K562 (cell line): Measurements from ENCODE around the gene ARL2. TPM values are rescaled to one million over a fixed set of nuclear protein-coding genes. Genes with fewer than 3 reads are reported as not detected.

Source experiments
- ATF4 ChIP-seq: fragments of 450-650 bp; formaldehyde crosslinking; IDR thresholded peaks from 2 replicates; pipeline ENCODE4 v1.4.0; 2022; ENCODE audit warnings: mild to moderate bottlenecking, moderate library complexity
- ATF7 ChIP-seq: fragments of 450-650 bp; IDR thresholded peaks from 2 replicates; pipeline ENCODE4 v1.7.1; 2014; ENCODE audit warnings: mild to moderate bottlenecking, moderate library complexity
- BACH1 ChIP-seq: fragments of 200-800 bp; sonication (Bioruptor generic); IDR thresholded peaks from 2 replicates; pipeline ENCODE4 v1.6.1; 2016; ENCODE audit warnings: missing genetic modification characterization, missing compliant biosample characterization
- CBFB ChIP-seq: sonication (generic); formaldehyde crosslinking; IDR thresholded peaks from 2 replicates; pipeline ENCODE4 v1.4.0; 2020; ENCODE audit warnings: mild to moderate bottlenecking, missing genetic modification reagents
- CEBPG ChIP-seq, 3 experiments: fragments of 200-800 bp in 1 of 3; sonication (Bioruptor generic) in 1 of 3; sonication (generic) in 1 of 3; formaldehyde crosslinking in 1 of 3; IDR thresholded peaks in 2 of 3; conservative IDR thresholded peaks in 1 of 3; 2 replicates each; pipeline versions ENCODE4 v1.6.1 to v1.8.0; 2016 to 2022; ENCODE audit warnings: missing compliant biosample characterization in 2 of 3, missing genetic modification characterization in 2 of 3, mild to moderate bottlenecking in 1 of 3, missing genetic modification reagents in 1 of 3
- E4F1 ChIP-seq: fragments of 250-450 bp; sonication (Bioruptor Pico); IDR thresholded peaks from 2 replicates; pipeline ENCODE4 v1.5.0; 2021; ENCODE audit warnings: mild to moderate bottlenecking, borderline replicate concordance
- GABPB2 ChIP-seq: fragments of 250-450 bp; sonication (Bioruptor Pico); conservative IDR thresholded peaks from 2 replicates; pipeline ENCODE4 v1.5.1; 2021; ENCODE audit warnings: mild to moderate bottlenecking
- GTF2E2 ChIP-seq: fragments of 200-800 bp; sonication (Bioruptor generic); IDR thresholded peaks from 2 replicates; pipeline ENCODE4 v1.6.1; 2016; ENCODE audit warnings: missing genetic modification characterization, missing compliant biosample characterization
- HDAC1 ChIP-seq, 2 experiments: fragments of 450-650 bp; IDR thresholded peaks; 2 replicates each; pipeline ENCODE4 v1.6.1; 2016 to 2017; ENCODE audit warnings: inconsistent platforms in 1 of 2, mild to moderate bottlenecking in 1 of 2, moderate library complexity in 1 of 2
- HNRNPH1 ChIP-seq: fragments of 200-400 bp; formaldehyde crosslinking; optimal IDR thresholded peaks from 2 replicates; pipeline ENCODE3; 2017; ENCODE audit warnings: low read depth, mild to moderate bottlenecking, low read length, moderate library complexity
- JUND ChIP-seq, 2 experiments: IDR thresholded peaks; 2 replicates in 1 of 2; 3 replicates in 1 of 2; pipeline ENCODE4 v1.6.1; 2011; ENCODE audit warnings: borderline replicate concordance in 2 of 2, low read depth in 2 of 2, low read length in 2 of 2, improper control_type of control experiment in 1 of 2, missing biosample characterization in 1 of 2, missing genetic modification characterization in 1 of 2, missing genetic modification reagents in 1 of 2
- LCOR ChIP-seq: sonication (generic); formaldehyde crosslinking; IDR thresholded peaks from 2 replicates; pipeline ENCODE4 v1.8.0; 2022; ENCODE audit warnings: mild to moderate bottlenecking, missing genetic modification reagents
- MCM5 ChIP-seq: fragments of 450-650 bp; IDR thresholded peaks from 2 replicates; pipeline ENCODE4 v1.6.1; 2016; ENCODE audit warnings: low read depth
- SIX5 ChIP-seq, 2 experiments: IDR thresholded peaks; 2 replicates each; pipeline ENCODE4 v1.6.1; 2011; ENCODE audit warnings: low read length in 2 of 2, borderline replicate concordance in 1 of 2, low read depth in 1 of 2, mild to moderate bottlenecking in 1 of 2, moderate library complexity in 1 of 2; ENCODE audit not compliant: insufficient read depth in 1 of 2
- SMARCB1 ChIP-seq: IDR thresholded peaks from 2 replicates; pipeline ENCODE4 v1.6.1; 2011; ENCODE audit warnings: improper control_type of control experiment, low read depth; ENCODE audit not compliant: insufficient read length
- TARDBP ChIP-seq: fragments of 450-650 bp; IDR thresholded peaks from 2 replicates; pipeline ENCODE4 v1.6.1; 2016
- ZNF12 ChIP-seq: sonication (generic); formaldehyde crosslinking; IDR thresholded peaks from 2 replicates; pipeline ENCODE4 v1.4.0; 2020; ENCODE audit warnings: mild to moderate bottlenecking, missing genetic modification reagents
- ZNF197 ChIP-seq: fragments of 200-800 bp; sonication (Bioruptor generic); IDR thresholded peaks from 2 replicates; pipeline ENCODE4 v1.6.1; 2016; ENCODE audit warnings: low read depth, missing genetic modification characterization, missing compliant biosample characterization
- ZNF277 ChIP-seq: fragments of 250-450 bp; sonication (Bioruptor Pico); IDR thresholded peaks from 2 replicates; pipeline ENCODE4 v1.8.0; 2022; ENCODE audit warnings: inconsistent platforms, mild to moderate bottlenecking, moderate library complexity, borderline replicate concordance
- ZNF830 ChIP-seq: fragments of 250-450 bp; sonication (Bioruptor Pico); IDR thresholded peaks from 2 replicates; pipeline ENCODE4 v1.5.0; 2021; ENCODE audit warnings: mild to moderate bottlenecking
- polyA plus RNA-seq, 8 experiments: library from polyadenylated mRNA; depleted of rRNA in 4 of 8; stranded (reverse) in 5 of 8; unstranded in 3 of 8; fragments of >200 nt; fragmentation: Nextera tagmentation in 2 of 8; fragmentation: Illumina TruSeq in 1 of 8; extraction: Ambion mirVana in 2 of 8; extraction: Trizol in 1 of 8; gene quantifications; 2 replicates each; pipeline versions ENCODE4 v1.2.1 to v1.2.3, GENCODE V29; 2011 to 2014; ENCODE audit warnings: inconsistent platforms in 1 of 8, missing spikeins in 1 of 8
- total RNA-seq, 7 experiments: library from RNA; depleted of rRNA in 6 of 7; stranded (reverse); fragments of >200 nt in 6 of 7; fragmentation: Illumina TruSeq in 2 of 7; extraction: Trizol in 2 of 7; gene quantifications; 2 replicates each; pipeline versions ENCODE4 v1.2.1 to v1.2.3, GENCODE V29; 2011 to 2021; ENCODE audit warnings: low replicate concordance in 1 of 7

Gene ARL2
- total and polyA plus RNA-seq, 9 of the 15 experiments (the other 6 are each of a cell fraction or from before 2014, with no cell fraction given) = 5.7 to 154 (median 92.2) TPM

GRCh38 chr11:65027213-65028067, 13.5 kb downstream of the ARL2 start, which contains the start of gene SNX15 (continued):
- no peak for TF ChIP-seq ZNF277 (CRISPR knock-in tag)
- no peak for TF ChIP-seq SIX5 (IDR thresholded peaks at IDR 0.05; ENCODE audit: borderline replicate concordance in 1 of 2, insufficient read depth in 1 of 2, low read depth in 1 of 2, low read length in 2 of 2)
- TF ChIP-seq JUND (IDR thresholded peaks at IDR 0.05; ENCODE audit: borderline replicate concordance, low read depth, low read length) = peak; percentile 70
- peak; percentile 45; the same call in 2 of the 3 replicates for TF ChIP-seq JUND (tag; IDR thresholded peaks at IDR 0.05; ENCODE audit: borderline replicate concordance, low read depth, low read length)
- no peak for TF ChIP-seq CBFB (CRISPR knock-in tag)
- TF ChIP-seq TARDBP = 0 out of 2 replicates have a peak, but pooled peaks have one; percentile 67
- no peak for TF ChIP-seq CEBPG (CRISPR knock-in tag; IDR thresholded peaks at IDR 0.05)
- no peak for TF ChIP-seq CEBPG (tag; conservative IDR thresholded peaks at IDR 0.05 in 1 of 2, IDR thresholded peaks at IDR 0.05 in 1 of 2)
- TF ChIP-seq GABPB2 (CRISPR knock-in tag) = no peak; the same call in 1 of the 2 replicates
- TF ChIP-seq ATF4 (CRISPR knock-in tag) = no peak
- 0 out of 2 replicates have a peak, but pooled peaks have one; percentile 32 for TF ChIP-seq LCOR (CRISPR knock-in tag)
- TF ChIP-seq ZNF12 = no peak
- no peak for TF ChIP-seq SMARCB1
- TF ChIP-seq ZNF197 = no peak
- TF ChIP-seq HNRNPH1 = no peak
- peak in 1 of 2 experiments; percentile 46; a peak in 1 of 4 replicates for TF ChIP-seq HDAC1 (IDR thresholded peaks at IDR 0.05)
- TF ChIP-seq MCM5 = no peak
- no peak for TF ChIP-seq BACH1 (tag)
- 0 out of 2 replicates have a peak, but pooled peaks have one; percentile 29 for TF ChIP-seq ZNF830
- peak; percentile 82 for TF ChIP-seq ATF7
- no peak for TF ChIP-seq GTF2E2 (tag)
- no peak for TF ChIP-seq E4F1 (CRISPR knock-in tag)
